HG03175 (cell line): Measurements from ENCODE around the gene ZMAT5.

Experiments used
- ATAC-seq: cut with Tn5 transposase; IDR thresholded peaks from one replicate; pipeline ENCODE4 v1.9.1; 2021; ENCODE audit warnings: mild to moderate bottlenecking, moderate library complexity; ENCODE audit not compliant: unreplicated experiment

ZMAT5 gene

GRCh38 chr22:29691636-29692326 is 75.0 kb downstream of the ZMAT5 start:
- ATAC-seq = no peak

GRCh38 chr22:29690476-29690875 is 76.3 kb downstream of the ZMAT5 start:
- no peak for ATAC-seq

- no peak for ATAC-seq
Measured at GRCh38 chr22:29689880-29690213, 77.0 kb downstream of the ZMAT5 start.

- ATAC-seq = no peak
Measured at GRCh38 chr22:29689206-29689879, 77.5 kb downstream of the ZMAT5 start.

GRCh38 chr22:29684244-29684643 is 82.6 kb downstream of the ZMAT5 start:
- no peak for ATAC-seq

- ATAC-seq = no peak
Measured at GRCh38 chr22:29683536-29683935, 83.3 kb downstream of the ZMAT5 start.
